K562 (cell line): Measurements from ENCODE around the gene EVPL. TPM values are rescaled to one million over a fixed set of nuclear protein-coding genes. Genes with fewer than 3 reads are reported as not detected.
A peak's percentile ranks its signal among the peaks of the same experiment; 100 is the strongest.

ENCODE experiments used
- GATAD2B ChIP-seq: fragments of 450-650 bp; IDR thresholded peaks from 2 replicates; pipeline ENCODE4 v1.6.1; 2017; ENCODE audit warnings: mild to moderate bottlenecking, borderline replicate concordance
- GMEB1 ChIP-seq: fragments of 250-450 bp; sonication (Bioruptor Pico); IDR thresholded peaks from 2 replicates; pipeline ENCODE4 v1.4.0; 2020; ENCODE audit warnings: mild to moderate bottlenecking
- KDM1A ChIP-seq, 2 experiments: fragments of 450-650 bp; IDR thresholded peaks; 2 replicates each; pipeline ENCODE4 v1.6.1; 2016; ENCODE audit warnings: mild to moderate bottlenecking in 2 of 2
- MEF2D ChIP-seq: conservative IDR thresholded peaks from 2 replicates; pipeline ENCODE4 v1.6.1; 2016; ENCODE audit warnings: low read depth, missing genetic modification characterization, missing compliant biosample characterization
- MGA ChIP-seq: fragments of 450-650 bp; IDR thresholded peaks from 2 replicates; pipeline ENCODE4 v1.6.1; 2016; ENCODE audit warnings: mild to moderate bottlenecking, moderate library complexity
- PCBP1 ChIP-seq: fragments of 200-400 bp; formaldehyde crosslinking; IDR thresholded peaks from 2 replicates; pipeline ENCODE4 v1.6.1; 2018; ENCODE audit warnings: mild to moderate bottlenecking, low read depth, low read length; ENCODE audit not compliant: poor library complexity, severe bottlenecking
- SRSF1 ChIP-seq: fragments of 200-400 bp; formaldehyde crosslinking; IDR thresholded peaks from 2 replicates; pipeline ENCODE4 v1.6.1; 2017; ENCODE audit warnings: mild to moderate bottlenecking, low read depth, low read length, moderate library complexity
- TAF9B ChIP-seq: fragments of 450-650 bp; IDR thresholded peaks from 2 replicates; pipeline ENCODE4 v1.6.1; 2018; ENCODE audit warnings: mild to moderate bottlenecking; ENCODE audit not compliant: partially characterized antibody
- TRIM25 ChIP-seq: fragments of 450-650 bp; IDR thresholded peaks from 2 replicates; pipeline ENCODE4 v1.7.0; 2016; ENCODE audit warnings: borderline replicate concordance
- ZNF121 ChIP-seq: sonication (generic); formaldehyde crosslinking; conservative IDR thresholded peaks from 2 replicates; pipeline ENCODE4 v1.8.0; 2022; ENCODE audit warnings: missing genetic modification reagents
- ZNF507 ChIP-seq: conservative IDR thresholded peaks from 2 replicates; pipeline ENCODE4 v1.6.1; 2017; ENCODE audit warnings: missing genetic modification characterization, missing compliant biosample characterization
- polyA plus RNA-seq, 8 experiments: library from polyadenylated mRNA; depleted of rRNA in 4 of 8; stranded (reverse) in 5 of 8; unstranded in 3 of 8; fragments of >200 nt; fragmentation: Nextera tagmentation in 2 of 8; fragmentation: Illumina TruSeq in 1 of 8; extraction: Ambion mirVana in 2 of 8; extraction: Trizol in 1 of 8; gene quantifications; 2 replicates each; pipeline versions ENCODE4 v1.2.1 to v1.2.3, GENCODE V29; 2011 to 2014; ENCODE audit warnings: inconsistent platforms in 1 of 8, missing spikeins in 1 of 8
- total RNA-seq, 7 experiments: library from RNA; depleted of rRNA in 6 of 7; stranded (reverse); fragments of >200 nt in 6 of 7; fragmentation: Illumina TruSeq in 2 of 7; extraction: Trizol in 2 of 7; gene quantifications; 2 replicates each; pipeline versions ENCODE4 v1.2.1 to v1.2.3, GENCODE V29; 2011 to 2021; ENCODE audit warnings: low replicate concordance in 1 of 7

The EVPL gene
- total and polyA plus RNA-seq, 9 of the 15 experiments (the other 6 are each of a cell fraction or from before 2014, with no cell fraction given): 0.08 to 0.18 (median 0.16) TPM; not detected in 5

GRCh38 chr17:75978938-75979704 is 48.0 kb downstream of the EVPL start, which contains the start of the genes ACOX1 and TEN1 (continued):
- TF ChIP-seq MGA: peak; percentile 60
- no peak for TF ChIP-seq ZNF507 (tag)
- TF ChIP-seq GATAD2B: no peak
- 0 out of 4 replicates have a peak, but pooled peaks of 1 of the 2 experiments have one; percentile 17 for TF ChIP-seq KDM1A (IDR thresholded peaks at IDR 0.05)
- no peak for TF ChIP-seq ZNF121 (CRISPR knock-in tag)
- no peak for TF ChIP-seq SRSF1
- no peak for TF ChIP-seq TRIM25
- peak; percentile 91 for TF ChIP-seq TAF9B
- peak; percentile 81 for TF ChIP-seq PCBP1
- TF ChIP-seq GMEB1 (CRISPR knock-in tag): peak; percentile 33
- no peak for TF ChIP-seq MEF2D (tag)
